ENCODE results near the gene SUPT3H.
"Not testable (repeated sequence)": the region's sequence is repeated elsewhere in the genome, so short reads cannot be mapped to it uniquely, and the experiment has no call there.

SUPT3H gene

DNA sequence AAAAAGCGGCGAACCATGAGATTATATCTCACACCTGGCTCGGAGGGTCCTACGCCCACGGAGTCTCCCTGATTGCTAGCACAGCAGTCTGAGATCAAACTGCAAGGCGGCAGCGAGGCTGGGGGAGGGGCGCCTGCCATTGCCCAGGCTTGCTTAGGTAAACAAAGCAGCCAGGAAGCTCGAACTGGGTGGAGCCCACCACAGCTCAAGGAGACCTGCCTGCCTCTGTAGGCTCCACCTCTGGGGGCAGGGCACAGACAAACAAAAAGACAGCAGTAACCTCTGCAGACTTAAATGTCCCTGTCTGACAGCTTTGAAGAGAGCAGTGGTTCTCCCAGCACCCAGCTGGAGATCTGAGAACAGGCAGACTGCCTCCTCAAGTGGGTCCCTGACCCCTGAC, 201.4 kb downstream of the SUPT3H start:
- DNase-seq: not testable (repeated sequence)

DNA sequence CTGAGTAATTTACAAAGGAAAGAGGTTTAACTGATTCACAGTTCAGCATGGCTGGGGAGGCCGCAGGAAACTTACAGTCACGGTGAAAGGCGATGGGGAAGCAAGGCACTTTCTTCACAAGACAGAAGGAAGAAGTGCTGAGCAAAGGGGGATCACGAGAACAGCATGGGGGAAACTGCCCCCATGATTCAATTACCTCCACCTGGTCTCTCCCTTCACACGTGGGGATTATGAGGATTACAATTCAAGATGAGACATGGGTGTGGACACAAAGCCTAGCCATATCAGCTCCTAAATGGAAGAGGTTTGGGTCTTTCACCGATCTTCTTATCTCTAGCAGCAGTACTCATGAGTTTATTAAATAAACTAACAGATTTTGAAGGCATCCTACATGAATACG, 202.5 kb downstream of the SUPT3H start:
- DNase-seq: no peak

DNA sequence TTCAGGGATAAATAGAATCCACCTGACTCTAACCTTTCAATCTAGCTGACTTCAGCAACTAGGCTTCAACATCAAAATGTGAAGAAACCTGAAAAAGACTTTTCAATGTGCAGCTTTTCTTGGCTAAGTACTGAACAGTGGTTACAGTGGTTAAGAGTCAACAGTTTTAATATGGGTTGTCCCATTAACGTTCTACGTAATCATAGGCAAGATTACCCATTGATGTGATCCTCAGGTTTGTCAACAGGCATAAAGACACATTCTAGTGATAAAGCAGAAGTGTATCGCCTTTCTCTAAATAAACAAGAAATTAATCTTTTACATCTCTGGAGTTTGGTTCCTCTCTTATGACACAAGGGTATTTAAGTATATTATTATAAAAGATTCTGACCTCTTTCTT, 203.7 kb downstream of the SUPT3H start:
- no peak for DNase-seq

DNA sequence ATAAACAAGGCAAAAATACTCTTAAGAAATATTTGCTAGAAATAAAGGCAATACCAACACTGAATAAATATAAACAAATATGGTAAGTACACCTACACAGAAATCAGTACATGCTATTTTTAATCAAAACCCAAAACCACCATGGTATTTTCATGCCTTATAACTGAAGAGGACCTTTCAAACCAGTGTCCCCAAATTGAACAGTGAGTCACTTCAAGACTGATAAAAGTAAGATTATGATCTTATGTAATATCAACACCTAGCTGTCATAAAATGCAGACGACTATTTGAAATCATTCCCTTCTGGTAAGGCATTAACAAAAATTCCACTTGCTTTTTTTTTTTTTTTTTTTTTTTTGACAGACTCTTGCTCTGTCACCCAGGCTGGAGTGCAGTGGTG, 206.4 kb downstream of the SUPT3H start:
- no peak for DNase-seq

DNA sequence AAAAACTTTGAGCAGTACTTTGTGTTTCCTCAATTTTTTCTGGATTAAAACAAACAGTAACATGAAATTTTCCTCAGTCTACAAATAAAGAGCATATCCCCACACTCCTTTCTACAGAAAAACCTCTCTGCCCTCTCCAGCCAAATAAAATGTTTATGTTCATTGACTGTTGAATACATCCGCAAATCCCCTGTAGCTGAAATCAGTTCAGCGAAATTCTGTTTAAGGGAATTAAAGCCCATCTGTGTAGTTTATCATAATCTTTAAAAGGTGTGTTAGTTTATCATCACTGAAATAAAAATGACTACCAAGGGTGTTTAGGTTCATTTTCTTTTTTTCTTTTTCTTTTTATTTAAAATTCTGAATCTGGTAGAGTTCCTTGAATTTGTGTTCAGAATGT, 207.4 kb downstream of the SUPT3H start:
- no peak for DNase-seq

DNA sequence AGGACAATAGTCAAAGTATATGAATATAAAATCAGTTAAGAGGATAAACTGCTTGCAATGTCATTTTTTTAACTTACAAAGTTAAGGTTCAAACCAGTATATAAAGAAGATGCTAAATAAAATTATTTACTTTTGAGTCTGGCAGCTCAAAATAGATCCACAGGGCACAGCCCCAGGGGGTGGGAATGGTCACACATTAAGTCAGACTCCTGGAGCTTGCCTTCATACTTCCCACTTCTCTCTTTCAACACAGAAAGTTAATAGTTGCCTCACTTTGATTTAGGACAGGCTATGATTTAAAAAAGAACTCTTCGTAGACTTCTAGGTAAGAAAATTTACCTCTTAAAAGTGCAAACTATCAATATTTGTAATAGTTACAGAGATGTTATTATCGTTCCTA, 207.9 kb downstream of the SUPT3H start:
- no peak for DNase-seq

DNA sequence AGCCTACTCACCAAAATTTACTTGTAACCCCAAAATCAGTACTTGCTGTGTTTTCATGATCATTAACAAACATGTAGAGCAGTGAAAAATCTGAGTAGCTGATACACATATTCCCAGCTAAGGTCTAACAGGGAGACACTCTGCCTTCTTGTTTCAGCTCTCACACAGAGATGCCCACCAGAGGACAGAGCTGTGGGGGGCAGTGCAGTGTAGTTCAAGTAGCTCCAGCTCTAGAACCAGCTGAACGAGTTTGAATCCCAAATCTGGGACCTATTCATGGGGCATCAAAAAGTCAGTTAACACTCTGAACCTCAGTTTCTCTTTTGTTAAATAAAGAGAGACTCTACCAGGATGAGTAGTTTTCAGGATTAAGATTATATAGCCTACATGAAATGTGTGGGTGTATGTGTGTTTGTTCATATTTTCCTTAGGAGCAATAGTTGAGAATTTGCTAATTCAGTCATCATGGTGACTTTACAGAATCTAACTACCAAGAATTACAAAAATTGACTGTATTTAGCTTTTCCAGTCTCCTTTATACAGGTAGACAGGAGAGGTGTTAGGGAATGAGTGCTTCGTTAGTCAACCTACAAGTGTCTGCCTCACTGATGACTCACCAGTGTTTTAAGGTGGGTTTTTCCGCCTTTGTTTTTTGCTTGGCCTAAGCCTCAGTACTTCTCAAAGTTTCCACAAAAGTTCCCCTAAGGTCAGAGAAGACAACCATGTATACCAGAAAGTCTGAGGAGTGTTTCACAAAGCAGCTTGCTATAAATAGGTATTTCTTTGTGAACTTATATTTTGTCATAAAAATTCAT, 213.6 kb downstream of the SUPT3H start:
- no peak for DNase-seq

DNA sequence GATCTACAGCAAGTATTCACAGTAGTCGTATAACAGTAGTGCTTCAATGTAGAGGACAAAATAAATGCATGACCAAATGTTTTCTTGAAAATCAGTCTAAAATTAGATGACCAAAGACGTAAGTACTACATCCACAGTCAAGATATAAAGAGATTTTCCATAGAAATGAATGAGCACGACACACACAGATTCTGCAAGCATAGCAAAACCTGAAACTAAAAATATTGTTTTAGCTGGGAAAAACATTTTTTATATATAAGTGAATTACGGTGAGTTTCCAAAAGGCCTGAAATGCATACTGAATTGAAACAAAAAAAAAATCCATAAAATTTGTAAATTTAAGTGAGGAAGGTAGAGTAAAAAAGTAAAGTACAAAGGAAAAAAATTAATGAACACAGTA, 217.4 kb downstream of the SUPT3H start:
- no peak for DNase-seq

DNA sequence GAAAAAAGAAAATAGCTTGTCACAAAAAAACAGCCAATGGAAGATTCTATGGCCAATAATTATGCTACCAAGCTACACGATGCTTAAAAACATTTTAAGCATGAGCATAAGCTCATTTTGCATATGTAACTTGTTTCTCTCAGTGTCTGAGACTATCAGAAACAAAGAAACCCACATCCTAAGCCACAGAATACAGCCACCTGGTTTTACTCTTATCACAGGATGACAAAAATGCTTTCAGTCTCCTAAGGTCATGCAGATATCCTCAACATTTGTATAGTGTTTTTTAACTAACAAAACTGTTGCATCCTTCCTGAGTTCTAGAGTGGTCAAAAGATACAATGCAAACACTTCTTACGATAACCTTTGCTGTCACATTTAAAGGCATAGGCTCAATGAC, 221.7 kb downstream of the SUPT3H start:
- no peak for DNase-seq

DNA sequence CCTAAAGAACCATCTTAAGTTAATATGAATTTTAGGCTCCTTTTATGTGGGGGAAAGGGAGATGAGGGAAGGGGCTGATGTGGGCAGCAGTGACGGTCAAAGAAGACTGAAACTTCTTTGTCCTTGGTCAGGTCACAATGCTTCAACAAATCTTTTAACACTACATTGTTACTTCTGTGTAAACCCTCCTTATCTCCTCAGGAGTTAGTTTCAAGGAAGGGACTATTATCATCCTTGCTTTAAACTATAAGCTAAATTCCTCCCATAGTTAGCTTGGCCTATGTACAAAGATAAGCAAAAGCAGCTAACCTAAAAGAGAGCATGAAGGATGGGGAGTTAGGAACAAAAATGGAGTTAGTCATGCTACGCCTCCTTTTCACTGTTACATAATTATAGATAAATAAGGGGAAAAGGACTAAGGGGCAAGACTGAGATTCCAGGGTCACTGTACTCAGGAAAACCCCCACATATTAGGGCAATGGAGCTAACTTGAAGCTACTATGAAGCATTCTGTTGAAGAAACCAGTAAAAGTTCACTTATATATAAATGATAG, 222.3 kb downstream of the SUPT3H start:
- no peak for DNase-seq

DNA sequence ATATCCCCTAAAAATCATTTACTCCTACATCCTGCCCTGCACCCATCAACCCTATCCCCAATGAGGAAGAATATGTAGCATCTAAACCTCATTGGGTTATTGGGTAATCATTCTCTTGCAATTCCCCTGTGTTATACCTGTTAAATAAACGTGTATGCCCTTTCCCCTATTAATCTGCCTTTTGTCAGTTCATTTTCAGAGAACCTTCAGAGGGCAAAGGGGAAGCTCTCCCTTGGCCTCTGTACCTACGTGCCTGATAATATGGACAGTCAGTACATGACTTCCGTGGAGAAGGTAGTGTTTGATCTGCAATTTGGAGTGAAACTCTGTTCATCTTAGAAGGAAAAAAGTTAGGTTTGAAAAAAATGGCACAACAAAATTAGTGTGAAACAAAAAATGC, 223.1 kb downstream of the SUPT3H start:
- DNase-seq: no peak

DNA sequence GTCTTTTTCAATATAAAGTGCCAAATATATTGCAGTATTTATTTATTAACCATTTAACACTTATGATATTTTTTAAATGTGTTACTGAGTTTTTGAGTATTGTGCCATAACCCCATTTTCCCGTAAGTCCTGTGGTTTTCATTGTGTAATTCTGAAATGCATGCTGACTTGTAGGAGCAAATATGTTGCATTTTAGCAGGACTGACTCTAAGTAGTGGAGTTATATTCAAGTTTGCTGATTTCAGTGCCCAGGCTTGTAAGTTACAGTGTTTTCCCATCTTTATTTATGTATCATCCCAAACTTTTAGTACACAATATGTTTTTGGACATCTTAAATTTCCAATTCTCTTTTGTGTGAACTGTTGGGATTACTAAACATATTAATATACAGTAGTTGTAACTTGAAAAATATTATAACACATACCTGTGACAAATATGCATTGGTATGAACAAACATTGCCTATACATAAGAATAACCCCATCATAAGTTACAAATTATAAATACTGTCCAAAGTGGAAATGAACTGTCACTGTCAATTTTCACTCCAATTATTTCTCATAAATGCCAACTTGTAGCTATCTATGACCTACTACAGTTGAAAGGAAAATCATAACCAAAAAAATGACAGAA, 228.9 kb downstream of the SUPT3H start:
- no peak for DNase-seq

DNA sequence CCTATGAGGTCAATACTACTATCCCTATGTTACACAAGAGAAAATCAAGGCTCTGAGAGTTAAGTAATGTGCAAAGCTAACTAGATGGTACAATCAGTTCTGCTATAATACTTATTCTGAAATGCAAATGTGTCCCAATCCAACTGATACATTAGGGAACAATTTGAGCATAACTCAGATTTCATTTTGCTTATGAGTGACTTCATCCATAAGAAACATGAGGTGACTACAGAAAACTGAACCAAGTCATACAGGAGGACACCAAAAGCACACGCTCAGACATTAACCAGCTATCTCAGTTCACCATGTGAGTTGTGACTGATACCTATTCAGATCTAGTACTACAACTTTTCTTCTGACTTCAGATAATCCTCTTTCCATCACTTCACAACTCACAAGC, 229.5 kb downstream of the SUPT3H start:
- DNase-seq: no peak

DNA sequence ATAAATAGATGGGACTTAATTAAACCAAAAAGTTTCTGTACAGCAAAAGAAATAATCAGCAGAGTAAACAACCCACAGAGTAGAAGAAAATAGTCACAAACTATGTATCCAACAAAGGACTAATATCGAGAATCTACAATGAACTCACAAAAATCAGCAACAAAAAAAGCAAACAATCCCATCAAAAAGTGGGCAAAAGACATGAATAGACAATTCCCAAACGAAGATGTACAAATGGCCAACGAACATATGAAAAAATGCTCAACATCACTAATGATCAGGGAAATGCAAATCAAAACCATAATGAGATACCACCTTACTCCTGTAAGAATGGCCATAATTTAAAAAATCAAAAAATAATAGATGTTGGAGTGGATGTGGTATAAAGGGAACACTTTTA, 232.1 kb downstream of the SUPT3H start:
- not testable (repeated sequence) for DNase-seq

DNA sequence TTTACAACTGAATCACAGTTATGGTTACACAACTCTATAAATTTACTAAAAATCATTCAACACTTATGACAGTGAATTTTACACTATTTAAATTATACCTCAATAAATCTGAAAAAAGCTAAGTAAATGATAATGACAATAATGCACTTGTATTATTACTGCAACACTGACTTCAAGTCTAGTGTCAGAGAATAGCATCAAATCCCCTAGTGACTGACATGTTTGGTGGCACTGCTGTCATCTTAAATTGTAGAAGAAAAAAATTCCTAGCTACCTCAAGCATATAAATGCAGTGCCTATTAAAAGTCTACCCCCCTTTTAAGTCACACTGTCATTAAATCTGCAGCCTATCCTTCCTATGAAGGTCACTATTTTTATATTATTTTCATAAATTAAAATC, 239.0 kb downstream of the SUPT3H start:
- DNase-seq: no peak

DNA sequence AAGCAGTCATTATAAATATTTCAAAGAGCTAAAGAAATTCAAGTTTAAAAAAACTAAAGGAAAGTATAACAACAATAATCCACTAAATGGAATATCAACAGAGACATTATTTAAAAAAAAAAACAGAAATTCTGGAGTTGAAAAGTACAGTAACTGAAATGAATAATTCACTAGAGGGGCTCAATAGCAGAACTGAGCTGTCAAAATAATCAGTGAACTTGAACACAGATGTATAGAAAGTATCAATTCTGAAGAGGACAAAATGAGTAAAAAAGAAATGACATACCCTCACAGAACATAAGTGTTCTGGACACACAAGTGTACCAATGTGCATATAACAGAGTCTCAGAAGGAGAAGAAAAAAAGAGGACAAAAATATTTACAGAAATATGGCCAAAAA, 241.2 kb downstream of the SUPT3H start:
- no peak for DNase-seq

DNA sequence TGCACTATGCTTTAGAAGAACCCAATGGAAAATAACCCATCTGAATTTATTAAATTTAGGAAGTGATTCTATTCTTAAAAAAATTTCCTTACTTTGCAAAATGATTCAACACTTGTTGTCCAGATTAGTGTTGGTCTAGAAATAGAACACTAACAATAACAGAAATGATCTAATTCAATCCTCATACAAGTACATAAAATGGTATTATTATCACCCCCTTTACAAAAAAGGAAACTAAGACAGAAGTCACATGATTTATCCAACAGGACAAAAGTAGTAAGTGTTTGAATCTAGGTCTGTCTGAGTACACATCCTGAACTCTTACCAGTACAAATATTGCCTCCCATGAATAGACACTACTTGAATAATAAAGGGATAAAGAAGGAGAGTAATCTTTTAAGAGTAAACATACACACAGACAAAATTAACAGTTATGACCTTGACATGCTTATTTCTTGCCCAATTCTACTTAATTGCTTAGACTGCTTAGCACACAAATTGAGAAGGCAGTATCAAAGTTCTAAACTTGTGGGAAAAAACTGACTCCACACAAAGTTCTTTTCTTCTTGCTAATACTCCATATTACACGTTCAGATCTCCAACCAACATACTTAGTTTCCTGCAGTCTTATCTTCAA, 245.0 kb downstream of the SUPT3H start:
- DNase-seq: no peak

DNA sequence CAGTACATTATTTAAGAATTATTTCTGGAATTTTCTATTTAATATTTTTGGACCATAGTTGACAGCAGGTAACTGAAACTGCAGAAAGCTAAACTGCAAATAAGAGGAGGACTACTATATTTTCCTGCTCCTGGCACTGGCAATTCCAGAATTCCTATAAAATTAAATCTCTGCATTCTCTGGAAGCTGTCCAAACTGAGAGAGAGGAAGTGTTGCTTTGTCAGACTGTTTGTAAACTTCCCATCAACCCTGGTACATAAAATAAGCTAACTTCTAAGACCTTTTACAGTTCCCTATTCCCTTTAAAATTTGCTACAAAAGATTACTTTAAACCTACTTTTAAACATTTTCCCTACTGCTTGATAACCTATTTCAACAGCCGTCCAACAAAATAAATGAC, 245.7 kb downstream of the SUPT3H start:
- no peak for DNase-seq

DNA sequence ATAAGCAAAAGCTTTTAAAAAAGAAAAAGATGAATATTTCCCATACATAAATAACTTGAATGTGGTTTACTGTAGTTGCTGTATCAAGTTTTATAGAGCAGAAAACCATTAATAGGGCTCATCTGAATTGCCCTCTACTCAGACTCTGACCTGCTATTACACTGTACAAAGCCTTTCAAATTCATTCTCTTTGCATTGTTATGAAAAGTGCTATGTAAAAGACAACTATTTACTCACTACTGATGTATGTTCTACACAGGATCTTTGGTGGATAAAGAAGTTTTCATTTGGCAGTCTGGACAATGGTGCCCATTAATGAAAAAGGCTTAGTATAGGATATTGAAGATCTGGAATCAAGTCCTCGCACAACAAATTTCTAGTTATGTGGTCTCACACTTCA, 248.7 kb downstream of the SUPT3H start:
- no peak for DNase-seq

DNA sequence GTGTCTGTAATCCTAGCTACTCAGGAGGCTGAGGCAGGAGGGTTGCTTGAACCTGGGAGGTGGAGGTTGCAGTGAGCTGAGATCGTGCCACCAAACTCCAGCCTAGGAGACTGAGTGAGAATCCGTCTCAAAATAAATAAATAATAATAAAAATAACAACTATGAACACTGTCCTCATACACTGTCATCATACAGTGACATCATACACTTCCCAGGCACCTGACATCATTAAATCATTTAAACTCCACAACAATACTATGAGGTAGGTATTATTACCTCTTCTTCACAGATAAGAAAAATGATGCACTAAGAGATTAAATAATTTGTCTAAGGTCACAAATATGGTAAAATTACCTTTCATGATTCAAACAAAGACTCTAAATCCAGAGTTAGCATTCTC, 250.5 kb downstream of the SUPT3H start:
- no peak for DNase-seq

DNA sequence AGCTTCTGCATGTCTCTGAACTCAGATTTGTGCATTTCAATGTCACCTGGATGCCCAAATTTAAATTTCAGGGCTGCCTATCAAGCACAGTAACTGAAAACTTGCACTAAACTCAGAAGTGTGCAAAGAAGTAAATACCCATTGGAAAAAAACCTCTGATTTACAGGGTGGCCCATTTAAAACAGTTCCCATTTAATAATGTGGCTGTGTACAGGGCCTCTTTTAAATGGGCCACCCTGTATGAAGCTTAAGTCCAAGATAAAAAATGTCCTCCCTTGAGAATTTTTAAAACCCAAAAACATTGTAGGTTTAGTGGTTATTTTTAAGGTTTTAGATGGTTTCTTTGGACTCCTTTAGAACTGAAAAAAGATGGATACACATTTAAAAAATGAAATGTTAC, 251.7 kb downstream of the SUPT3H start:
- DNase-seq: no peak

DNA sequence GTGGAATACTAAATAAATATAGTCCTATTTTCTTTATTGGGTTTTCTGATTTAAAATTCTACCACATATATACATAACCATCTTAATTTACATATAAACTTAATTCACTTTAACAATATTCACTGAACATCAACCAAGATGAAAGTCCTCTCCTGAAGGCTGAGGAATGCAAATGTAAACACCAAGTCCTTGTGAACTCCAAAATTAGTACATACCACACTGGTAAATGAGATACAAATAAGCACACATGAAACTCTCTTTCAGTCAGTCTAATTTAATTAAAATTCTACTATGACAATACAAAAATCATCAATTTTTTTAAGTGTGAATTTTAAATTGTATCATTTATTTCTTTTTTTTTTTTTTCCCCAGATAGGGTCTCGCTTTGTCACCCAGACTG, 254.7 kb downstream of the SUPT3H start:
- DNase-seq: no peak

DNA sequence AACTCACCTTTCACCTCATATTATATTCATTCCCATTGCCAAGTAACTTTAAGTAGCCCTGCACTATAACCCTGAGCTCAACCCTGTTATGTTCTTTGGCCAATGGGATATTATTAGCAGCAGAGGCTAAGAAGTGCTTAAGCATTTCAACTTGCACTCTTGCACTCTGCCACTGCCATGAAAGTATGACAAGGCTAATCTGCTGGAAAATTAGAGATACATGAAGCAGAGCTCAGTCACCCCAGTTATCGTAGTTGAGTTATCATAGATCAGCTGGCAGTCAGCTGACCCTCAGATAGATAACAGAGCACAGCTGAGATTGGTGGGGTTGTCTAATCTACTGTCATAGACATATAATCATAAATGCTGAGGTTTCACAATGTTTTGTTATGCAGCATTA, 259.0 kb downstream of the SUPT3H start:
- no peak for DNase-seq

All from right kidney (tissue), 1 donor.